Upper lobe of left lung (tissue), 4 donors: ENCODE data around the gene FOXP4.
"Not testable (repeated sequence)": the region's sequence is repeated elsewhere in the genome, so short reads cannot be mapped to it uniquely, and the experiment has no call there.

Experiments used
- CTCF ChIP-seq, 6 experiments: fragments of 450-650 bp in 4 of 6; fragments of 200-600 bp in 2 of 6; sonication (generic) in 2 of 6; IDR thresholded peaks; one replicate each; pipeline ENCODE4 v1.5.1; 2016 to 2019; ENCODE audit warnings: antibody characterized with exemption in 6 of 6
- POLR2A ChIP-seq, 4 donors: fragments of 450-650 bp; IDR thresholded peaks; one replicate each; pipeline ENCODE4 v1.5.1; 2016 to 2017; ENCODE audit warnings: antibody characterized with exemption in 4 of 4, mild to moderate bottlenecking in 2 of 4

GRCh38 chr6:41619193-41619592 is 73.0 kb downstream of the FOXP4 start:
- TF ChIP-seq CTCF, POLR2A (IDR thresholded peaks at IDR 0.05): not testable (repeated sequence)
